ENCODE results near the gene SGO1.

DNA sequence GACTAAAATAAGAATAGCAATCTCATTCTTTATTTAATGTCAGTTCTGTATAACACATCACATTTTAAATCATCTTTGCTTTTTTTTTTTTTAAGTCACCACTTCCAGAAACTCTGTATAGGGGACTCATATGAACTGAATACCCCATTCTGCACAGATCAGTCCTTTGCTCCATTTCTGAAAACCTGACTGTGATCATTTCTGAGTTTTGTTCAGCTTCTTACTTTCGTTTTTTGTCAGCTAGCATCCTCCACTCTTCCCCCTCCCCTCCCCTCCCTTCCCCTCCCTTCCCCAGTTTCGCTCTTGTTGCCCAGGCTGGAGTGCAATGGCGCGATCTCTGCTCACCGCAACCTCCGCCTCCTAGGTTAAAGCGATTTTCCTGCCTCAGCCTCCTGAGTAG lies 49.8 kb upstream of the SGO1 start:
- TF ChIP-seq CTCF (IDR thresholded peaks at IDR 0.05): no peak
- TF ChIP-seq POLR2AphosphoS5 (IDR thresholded peaks at IDR 0.05): no peak
